Thyroid gland (tissue), 4 donors: ENCODE results near the gene HECTD3.

ENCODE experiments used
- CTCF ChIP-seq, 6 experiments: fragments of 200-600 bp in 3 of 6; fragments of 450-650 bp in 3 of 6; sonication (generic) in 3 of 6; IDR thresholded peaks; one replicate each; pipeline ENCODE4 v1.5.1; 2016 to 2019; ENCODE audit warnings: antibody characterized with exemption in 6 of 6, mild to moderate bottlenecking in 2 of 6, inconsistent platforms in 1 of 6, moderate library complexity in 1 of 6
- POLR2A ChIP-seq, 2 donors: fragments of 450-650 bp; IDR thresholded peaks; one replicate each; pipeline ENCODE4 v1.6.1; 2017; ENCODE audit warnings: antibody characterized with exemption in 2 of 2, mild to moderate bottlenecking in 2 of 2, moderate library complexity in 1 of 2

DNA sequence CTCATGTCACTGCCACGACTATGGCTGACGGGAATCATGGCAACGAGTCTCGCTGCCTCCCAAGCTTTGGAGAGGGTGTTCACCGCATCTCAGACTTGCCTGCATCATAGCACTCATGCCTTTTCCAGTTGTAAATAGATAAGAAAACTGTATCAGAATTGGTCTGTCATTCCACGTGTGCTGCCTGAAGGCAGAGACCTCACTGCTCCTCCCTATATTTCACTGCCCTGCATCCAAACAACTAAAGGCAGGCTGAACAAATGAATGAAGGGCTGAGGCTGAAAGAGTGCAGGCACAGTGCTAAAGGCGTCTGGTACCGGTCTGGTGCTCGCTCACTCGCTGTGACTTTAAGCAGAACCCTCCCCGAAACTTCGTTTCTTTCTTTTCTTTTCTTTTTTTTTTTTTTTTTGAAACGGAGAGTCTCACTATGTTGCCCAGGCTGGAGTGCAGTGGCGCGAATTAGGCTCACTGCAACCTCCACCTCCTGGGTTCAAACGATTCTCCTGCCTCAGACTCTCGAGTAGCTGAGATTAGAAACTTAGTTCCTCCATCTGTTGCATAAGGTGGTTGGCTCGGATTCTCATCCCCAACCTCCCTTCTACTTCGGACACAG lies 25.3 kb downstream of the HECTD3 start:
- TF ChIP-seq CTCF (IDR thresholded peaks at IDR 0.05) = no peak
- TF ChIP-seq POLR2A (IDR thresholded peaks at IDR 0.05) = no peak
